WI38 (cell line): ENCODE data around the gene ZFYVE28.
A peak's percentile ranks its signal among the peaks of the same experiment; 100 is the strongest.

Source experiments
- H3K4me3 ChIP-seq: 2 replicates; pipeline ENCODE4 v1.5.1; 2011; ENCODE audit warnings: low read depth, mild to moderate bottlenecking, control low read depth, low read length
- CTCF ChIP-seq: IDR thresholded peaks from 2 replicates; pipeline ENCODE4 v1.5.1; 2012; ENCODE audit warnings: low read depth, mild to moderate bottlenecking, control low read depth, low read length

Gene ZFYVE28

GRCh38 chr4:2411786-2412510 lies 6.5 kb downstream of the ZFYVE28 start:
- peak overlapping the region; percentile 55 for H3K4me3 ChIP-seq
- TF ChIP-seq CTCF, result no peak

- H3K4me3 ChIP-seq, result no peak overlapping the region
- no peak for TF ChIP-seq CTCF
Observed at GRCh38 chr4:2409381-2409783, 9.1 kb downstream of the ZFYVE28 start.

- no peak overlapping the region for H3K4me3 ChIP-seq
- TF ChIP-seq CTCF, result no peak
Observed at GRCh38 chr4:2408976-2409375, 9.5 kb downstream of the ZFYVE28 start.

GRCh38 chr4:2408401-2408958 lies 10.0 kb downstream of the ZFYVE28 start:
- no peak for TF ChIP-seq CTCF
- H3K4me3 ChIP-seq, result no peak overlapping the region

- no peak for TF ChIP-seq CTCF
- no peak overlapping the region for H3K4me3 ChIP-seq
Observed at GRCh38 chr4:2407991-2408342, 10.5 kb downstream of the ZFYVE28 start.

- no peak for TF ChIP-seq CTCF
- no peak overlapping the region for H3K4me3 ChIP-seq
Observed at GRCh38 chr4:2406920-2407319, 11.5 kb downstream of the ZFYVE28 start.

GRCh38 chr4:2406406-2406805 lies 12.0 kb downstream of the ZFYVE28 start:
- TF ChIP-seq CTCF, result no peak
- H3K4me3 ChIP-seq, result no peak overlapping the region
